Uterus (tissue), 2 donors: ENCODE data around the gene CLIP2.

Source experiments
- POLR2A ChIP-seq, 2 donors: fragments of 450-650 bp; IDR thresholded peaks; one replicate each; pipeline ENCODE4 v1.6.1; 2016; ENCODE audit warnings: antibody characterized with exemption in 2 of 2, mild to moderate bottlenecking in 1 of 2, moderate library complexity in 1 of 2
- TF ChIP-seq, protein P1 (sequence below), 4 experiments: fragments of 200-600 bp in 2 of 4; fragments of 450-650 bp in 2 of 4; sonication (generic) in 2 of 4; IDR thresholded peaks; one replicate each; pipeline ENCODE4 v1.5.1; 2016 to 2019; ENCODE audit warnings: antibody characterized with exemption in 4 of 4, mild to moderate bottlenecking in 2 of 4, moderate library complexity in 1 of 4

DNA sequence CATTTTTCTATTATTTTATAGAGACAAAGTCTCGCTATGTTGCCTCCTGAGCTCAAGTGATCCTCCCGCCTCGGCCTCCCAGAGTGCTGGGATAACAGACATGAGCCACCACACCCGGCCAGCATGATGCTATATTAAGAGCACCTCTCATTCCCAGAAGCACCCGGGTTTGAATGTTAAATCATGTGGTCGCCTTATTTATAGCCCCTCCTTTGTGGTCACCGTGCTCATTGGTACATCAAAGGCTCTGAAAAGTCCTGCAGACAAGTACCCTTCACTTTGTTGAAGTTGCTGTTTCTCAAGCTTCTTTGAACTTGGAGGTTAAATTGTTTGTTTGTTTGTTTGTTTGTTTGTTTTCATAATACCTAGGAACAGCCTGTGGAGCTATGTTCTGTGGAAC lies 40.0 kb downstream of the CLIP2 start:
- TF ChIP-seq POLR2A (IDR thresholded peaks at IDR 0.05) = no peak
- TF ChIP-seq, protein P1, sequence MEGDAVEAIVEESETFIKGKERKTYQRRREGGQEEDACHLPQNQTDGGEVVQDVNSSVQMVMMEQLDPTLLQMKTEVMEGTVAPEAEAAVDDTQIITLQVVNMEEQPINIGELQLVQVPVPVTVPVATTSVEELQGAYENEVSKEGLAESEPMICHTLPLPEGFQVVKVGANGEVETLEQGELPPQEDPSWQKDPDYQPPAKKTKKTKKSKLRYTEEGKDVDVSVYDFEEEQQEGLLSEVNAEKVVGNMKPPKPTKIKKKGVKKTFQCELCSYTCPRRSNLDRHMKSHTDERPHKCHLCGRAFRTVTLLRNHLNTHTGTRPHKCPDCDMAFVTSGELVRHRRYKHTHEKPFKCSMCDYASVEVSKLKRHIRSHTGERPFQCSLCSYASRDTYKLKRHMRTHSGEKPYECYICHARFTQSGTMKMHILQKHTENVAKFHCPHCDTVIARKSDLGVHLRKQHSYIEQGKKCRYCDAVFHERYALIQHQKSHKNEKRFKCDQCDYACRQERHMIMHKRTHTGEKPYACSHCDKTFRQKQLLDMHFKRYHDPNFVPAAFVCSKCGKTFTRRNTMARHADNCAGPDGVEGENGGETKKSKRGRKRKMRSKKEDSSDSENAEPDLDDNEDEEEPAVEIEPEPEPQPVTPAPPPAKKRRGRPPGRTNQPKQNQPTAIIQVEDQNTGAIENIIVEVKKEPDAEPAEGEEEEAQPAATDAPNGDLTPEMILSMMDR (IDR thresholded peaks at IDR 0.05) = no peak
